Mucosa of rectum (tissue), 2 donors: ENCODE data around the gene CHMP6.

Experiments
- H3K27ac ChIP-seq, 2 donors: one replicate each; pipeline ENCODE4 v1.7.0; 2013; ENCODE audit warnings: inconsistent platforms in 2 of 2, low read depth in 2 of 2, low read length in 2 of 2
- H3K27me3 ChIP-seq, 2 donors: one replicate each; pipeline ENCODE4 v1.7.0; 2013; ENCODE audit warnings: low read length in 2 of 2; ENCODE audit not compliant: control insufficient read depth in 2 of 2, insufficient read depth in 2 of 2
- H3K36me3 ChIP-seq, 2 donors: one replicate each; pipeline ENCODE4 v1.7.0; 2013; ENCODE audit warnings: low read length in 2 of 2; ENCODE audit not compliant: control insufficient read depth in 2 of 2, insufficient read depth in 2 of 2
- H3K4me1 ChIP-seq, 2 donors: one replicate each; pipeline ENCODE4 v1.7.0; 2013; ENCODE audit warnings: low read length in 2 of 2, mild to moderate bottlenecking in 1 of 2; ENCODE audit not compliant: control insufficient read depth in 2 of 2, insufficient read depth in 2 of 2
- H3K4me3 ChIP-seq, 2 donors: one replicate each; pipeline ENCODE4 v1.7.0; 2013; ENCODE audit warnings: low read length in 2 of 2
- H3K9ac ChIP-seq, 2 donors: one replicate each; pipeline ENCODE4 v1.7.0; 2013; ENCODE audit warnings: low read length in 2 of 2, low read depth in 1 of 2, mild to moderate bottlenecking in 1 of 2
- H3K9me3 ChIP-seq, 2 donors: one replicate each; pipeline ENCODE4 v1.7.0; 2013; ENCODE audit warnings: low read length in 2 of 2; ENCODE audit not compliant: control insufficient read depth in 2 of 2
- donor health status: healthy.
- donor health status: Normal muscosa, but diverticular disease.

The CHMP6 gene

DNA sequence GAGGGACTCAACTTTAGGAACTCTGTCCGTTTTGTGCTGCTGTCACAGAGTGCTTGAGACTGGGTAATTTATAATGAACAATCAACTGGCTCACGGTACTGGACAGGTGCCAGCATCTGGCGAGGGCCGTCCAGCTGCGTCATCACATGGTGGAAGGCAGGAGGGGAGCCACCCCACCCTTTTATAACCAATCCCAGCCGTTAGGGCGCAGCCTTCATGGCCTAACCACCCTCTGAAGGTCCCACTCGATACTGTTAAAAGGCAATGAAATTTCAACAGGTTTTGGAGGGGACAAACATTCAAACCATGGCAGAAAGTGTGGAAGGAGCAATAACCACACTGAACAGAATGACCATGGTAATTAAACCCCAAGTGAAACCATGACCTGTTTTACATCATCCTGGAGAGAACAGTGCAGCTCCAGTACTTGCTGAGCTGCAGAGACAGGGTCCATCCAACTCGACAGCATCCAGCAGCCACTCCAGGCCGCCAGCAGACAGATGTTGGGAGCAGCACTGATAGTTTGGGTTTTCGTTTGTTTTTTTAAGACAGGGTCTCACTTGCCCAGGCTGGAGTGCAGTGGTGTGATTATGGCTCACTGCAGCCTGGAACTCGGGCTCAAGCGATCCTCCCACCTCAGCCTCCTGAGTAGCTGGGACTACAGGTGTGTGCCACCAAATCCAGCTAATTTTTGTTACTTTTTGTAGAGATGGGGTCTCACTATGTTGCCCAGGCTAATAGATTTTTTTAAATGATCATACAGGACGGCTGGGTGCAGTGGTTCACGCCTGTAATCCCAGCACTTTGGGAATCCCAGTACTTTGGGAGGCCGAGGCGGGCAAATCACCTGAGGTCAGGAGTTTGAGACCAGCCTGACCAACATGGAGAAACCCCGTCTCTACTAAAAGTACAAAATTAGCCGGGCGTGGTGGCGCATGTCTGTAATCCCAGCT is 11.0 kb downstream of the CHMP6 start:
- Histone ChIP-seq H3K4me3 (peak overlapping the region; percentile 7 to 11), H3K27me3 (peaks cover 0 to 9% of the 10 kb centered on the region in 2 donors), H3K9me3 (no peaks in the 10 kb centered on the region), H3K36me3 (peaks cover 18 to 23% of the 10 kb centered on the region in 2 donors), H3K4me1 (peaks cover 38 to 41% of the 10 kb centered on the region in 2 donors), H3K27ac (peak overlapping the region; percentile 84), H3K9ac (peak overlapping the region; percentile 41 to 58)

- peak overlapping the region in 1 of 2 donors; percentile 84 for H3K27ac ChIP-seq
- peaks cover 38 to 41% of the 10 kb centered on the region in 2 donors for H3K4me1 ChIP-seq
- peak overlapping the region in 1 of 2 donors; percentile 14 for H3K9ac ChIP-seq
- H3K36me3 ChIP-seq: peaks cover 8 to 11% of the 10 kb centered on the region in 2 donors
- peaks cover 0 to 9% of the 10 kb centered on the region in 2 donors for H3K27me3 ChIP-seq
- peak overlapping the region in 1 of 2 donors; percentile 13 for H3K4me3 ChIP-seq
- no peaks in the 10 kb centered on the region for H3K9me3 ChIP-seq
Observed at GRCh38 chr17:81003711-81004475, 12.3 kb downstream of the CHMP6 start.

- H3K27ac ChIP-seq: no peak overlapping the region
- peaks cover 0 to 3% of the 10 kb centered on the region in 2 donors for H3K9me3 ChIP-seq
- H3K36me3 ChIP-seq: no peaks in the 10 kb centered on the region
- no peak overlapping the region for H3K4me3 ChIP-seq
- H3K4me1 ChIP-seq: peaks cover 16 to 21% of the 10 kb centered on the region in 2 donors
- H3K27me3 ChIP-seq: peaks cover 0 to 9% of the 10 kb centered on the region in 2 donors
- H3K9ac ChIP-seq: no peak overlapping the region
Observed at GRCh38 chr17:81006891-81007290, 15.2 kb downstream of the CHMP6 start.

DNA sequence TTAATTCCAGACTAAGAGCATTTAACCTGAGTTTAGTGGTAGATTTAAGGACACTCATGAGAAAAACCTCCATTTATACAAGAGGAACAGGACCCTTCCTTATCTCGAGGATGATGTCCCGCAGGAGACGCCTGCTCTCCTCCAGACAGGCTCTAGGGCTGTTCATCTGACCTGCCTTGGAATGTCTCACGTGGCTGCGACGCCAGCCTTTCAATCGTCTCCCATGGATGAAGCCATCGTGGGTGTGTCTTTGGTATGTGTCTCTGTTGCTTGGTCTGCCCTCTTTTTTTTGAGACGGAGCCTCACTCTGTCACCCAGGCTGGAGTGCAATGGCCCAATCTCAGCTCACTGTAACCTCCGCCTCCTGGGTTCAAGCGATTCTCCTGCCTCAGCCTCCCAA is 16.5 kb downstream of the CHMP6 start:
- Histone ChIP-seq H3K9me3 (peaks cover 0 to 3% of the 10 kb centered on the region in 2 donors), H3K9ac (no peak overlapping the region), H3K4me3 (no peak overlapping the region), H3K36me3 (no peaks in the 10 kb centered on the region), H3K4me1 (peaks cover 5 to 10% of the 10 kb centered on the region in 2 donors), H3K27me3 (peaks cover 0 to 9% of the 10 kb centered on the region in 2 donors), H3K27ac (no peak overlapping the region)

DNA sequence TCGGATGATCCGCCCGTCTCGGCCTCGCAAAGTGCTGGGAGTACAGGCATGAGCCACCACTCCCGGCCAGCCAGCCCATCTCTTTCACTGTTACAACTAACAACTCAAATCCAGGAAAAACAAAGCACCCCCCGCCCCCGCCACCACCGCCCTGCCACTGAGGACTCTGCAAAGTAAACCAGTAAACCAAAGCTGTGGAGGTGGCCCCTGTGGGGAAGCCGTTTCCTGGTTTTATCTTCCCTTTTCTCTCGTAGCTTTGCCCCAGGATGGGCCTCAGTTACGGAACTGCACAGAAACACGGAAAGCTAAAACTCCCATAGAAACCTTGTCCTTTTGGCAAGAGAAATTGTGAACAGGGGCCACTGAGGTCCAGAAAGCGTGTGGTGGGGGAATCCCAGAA is 17.5 kb downstream of the CHMP6 start:
- Histone ChIP-seq H3K27me3 (peaks cover 0 to 7% of the 10 kb centered on the region in 2 donors), H3K4me3 (no peak overlapping the region), H3K9me3 (peaks cover 0 to 3% of the 10 kb centered on the region in 2 donors), H3K36me3 (no peaks in the 10 kb centered on the region), H3K4me1 (peaks cover 5 to 6% of the 10 kb centered on the region in 2 donors), H3K27ac (no peak overlapping the region), H3K9ac (no peak overlapping the region)

DNA sequence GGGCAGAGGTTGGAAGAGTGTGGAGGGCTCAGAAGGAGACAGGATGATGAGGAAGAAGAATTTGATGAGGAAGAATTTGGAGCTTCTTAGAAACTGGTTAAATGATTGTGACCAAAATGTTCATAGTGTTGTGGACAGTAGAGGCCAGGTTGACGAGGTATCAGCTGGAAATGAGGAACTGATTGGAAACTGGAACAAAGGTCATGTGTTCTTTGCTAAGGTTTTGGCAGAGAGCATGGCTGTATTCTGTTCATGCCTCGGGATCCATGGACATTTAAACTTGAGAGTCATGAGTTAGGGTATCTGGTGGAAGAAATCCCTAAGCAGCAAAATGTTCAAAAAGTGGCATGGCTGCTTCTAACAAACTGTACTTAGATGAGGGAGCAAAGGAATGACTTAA is 19.3 kb downstream of the CHMP6 start:
- no peaks in the 10 kb centered on the region for H3K36me3 ChIP-seq
- H3K27ac ChIP-seq: no peak overlapping the region
- peaks cover 0 to 3% of the 10 kb centered on the region in 2 donors for H3K9me3 ChIP-seq
- H3K4me1 ChIP-seq: no peaks in the 10 kb centered on the region
- H3K4me3 ChIP-seq: no peak overlapping the region
- H3K9ac ChIP-seq: no peak overlapping the region
- H3K27me3 ChIP-seq: no peaks in the 10 kb centered on the region

DNA sequence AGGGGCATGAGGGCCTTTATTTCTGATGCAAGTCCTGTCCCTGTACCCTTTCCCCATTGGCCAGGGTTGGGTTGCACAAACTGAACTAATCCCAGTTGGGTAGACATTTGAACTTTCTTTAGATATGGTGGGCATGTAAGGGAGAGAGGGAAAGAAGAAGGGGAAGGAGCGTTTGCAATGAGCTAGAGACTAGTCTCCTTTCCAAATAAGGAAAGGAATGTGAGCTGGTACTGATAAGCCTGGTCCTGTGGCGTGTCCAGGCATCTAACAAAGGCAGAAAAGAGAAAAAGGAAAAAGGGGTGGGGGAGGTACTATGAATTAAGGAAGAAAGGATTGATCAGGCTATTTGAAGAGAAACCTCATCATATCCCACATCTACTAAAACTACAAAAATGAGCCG is 20.3 kb downstream of the CHMP6 start:
- Histone ChIP-seq H3K27me3 (no peaks in the 10 kb centered on the region), H3K9me3 (peaks cover 0 to 3% of the 10 kb centered on the region in 2 donors), H3K27ac (no peak overlapping the region), H3K4me1 (no peaks in the 10 kb centered on the region), H3K4me3 (no peak overlapping the region), H3K9ac (no peak overlapping the region), H3K36me3 (no peaks in the 10 kb centered on the region)

- H3K9ac ChIP-seq: no peak overlapping the region
- peaks cover 0 to 3% of the 10 kb centered on the region in 2 donors for H3K9me3 ChIP-seq
Observed at GRCh38 chr17:81012574-81013447, 21.2 kb downstream of the CHMP6 start.

GRCh38 chr17:81013642-81014041 is 22.0 kb downstream of the CHMP6 start:
- H3K36me3 ChIP-seq: no peaks in the 10 kb centered on the region
- no peak overlapping the region for H3K4me3 ChIP-seq
- no peak overlapping the region for H3K27ac ChIP-seq
- H3K9ac ChIP-seq: no peak overlapping the region
- H3K4me1 ChIP-seq: peaks cover 10 to 12% of the 10 kb centered on the region in 2 donors
- peaks cover 0 to 3% of the 10 kb centered on the region in 2 donors for H3K9me3 ChIP-seq
- H3K27me3 ChIP-seq: no peaks in the 10 kb centered on the region

More at GRCh38 chr17:81012574-81013447, 21.2 kb downstream of the CHMP6 start:
- no peaks in the 10 kb centered on the region for H3K27me3 ChIP-seq
- H3K27ac ChIP-seq: no peak overlapping the region
- H3K4me1 ChIP-seq: peaks cover 3 to 5% of the 10 kb centered on the region in 2 donors
- no peaks in the 10 kb centered on the region for H3K36me3 ChIP-seq
- no peak overlapping the region for H3K4me3 ChIP-seq
